Astrocyte of the spinal cord (primary cell): ENCODE measurements around the gene TCP11L1.

Experiments
- DNase-seq: peaks from one replicate; pipeline ENCODE4 v3.0.0; 2011; ENCODE audit warnings: low read depth, low spot score
- H3K4me3 ChIP-seq: 2 replicates; pipeline ENCODE4 v1.5.1; 2011; ENCODE audit warnings: low read depth, mild to moderate bottlenecking, low read length, moderate library complexity
- CTCF ChIP-seq: IDR thresholded peaks from 2 replicates; pipeline ENCODE4 v1.5.1; 2012; ENCODE audit warnings: low read depth, mild to moderate bottlenecking, low read length, inconsistent platforms
- in situ Hi-C: cut with HindIII; loops from 2 replicates; pipeline ENCODE4 v1.10.0; 2017; ENCODE audit warnings: low sequenced_read_pairs

TCP11L1 gene

GRCh38 chr11:33086017-33086416 lies 46.6 kb downstream of the TCP11L1 start:
- in situ Hi-C loops, result no loop called here
- DNase-seq, result no peak
- no peak for TF ChIP-seq CTCF
- H3K4me3 ChIP-seq, result no peak overlapping the region

GRCh38 chr11:33089776-33090175 lies 50.4 kb downstream of the TCP11L1 start:
- no peak for TF ChIP-seq CTCF

DNA sequence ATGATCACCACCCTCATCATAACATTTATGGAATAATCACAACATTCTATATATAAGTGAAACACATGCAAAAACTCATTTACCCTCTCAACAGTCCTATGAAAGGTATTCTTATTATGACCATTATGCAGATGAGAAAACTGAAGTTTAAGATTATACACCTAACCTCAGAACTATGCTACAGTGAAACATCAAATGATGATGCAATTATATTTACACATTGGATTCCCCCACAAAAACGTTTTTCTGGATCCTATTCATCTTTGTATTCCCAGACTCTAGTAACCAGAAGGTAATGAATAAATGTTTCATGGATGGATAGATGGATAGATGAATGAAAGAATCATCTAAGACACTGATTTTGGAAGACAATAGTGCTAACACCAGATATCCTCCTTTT lies 54.8 kb downstream of the TCP11L1 start:
- in situ Hi-C loops, result no loop called here
- DNase-seq, result no peak
- no peak overlapping the region for H3K4me3 ChIP-seq
- TF ChIP-seq CTCF, result no peak

More at GRCh38 chr11:33089776-33090175, 50.4 kb downstream of the TCP11L1 start:
- H3K4me3 ChIP-seq, result no peak overlapping the region
- peak; percentile 6 for DNase-seq
- in situ Hi-C loops, result no loop called here

DNA sequence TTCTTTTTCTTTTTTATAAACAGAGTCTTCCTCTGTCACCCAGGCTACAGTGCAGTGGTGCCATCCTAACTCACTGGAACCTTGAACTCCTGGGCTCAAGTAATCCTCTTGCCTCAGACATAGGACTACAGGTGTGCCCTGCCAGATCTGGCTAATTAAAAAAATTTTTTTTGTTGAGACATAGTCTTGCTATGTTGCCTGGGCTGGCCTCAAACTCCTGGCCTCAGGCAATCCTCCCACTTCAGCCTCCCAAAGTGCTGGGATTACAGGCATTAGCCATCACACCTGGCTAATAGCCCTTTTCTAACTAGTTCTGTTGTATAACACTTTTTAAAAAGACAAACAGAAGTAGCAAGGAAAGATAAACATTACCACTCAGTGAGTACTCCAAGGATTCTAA lies 64.5 kb downstream of the TCP11L1 start:
- TF ChIP-seq CTCF, result no peak
- in situ Hi-C loops, result no loop called here
- no peak for DNase-seq
- no peak overlapping the region for H3K4me3 ChIP-seq

GRCh38 chr11:33109294-33109895 lies 70.0 kb downstream of the TCP11L1 start:
- in situ Hi-C loops, result no loop called here
- H3K4me3 ChIP-seq, result no peak overlapping the region
- no peak for TF ChIP-seq CTCF
- DNase-seq, result no peak

DNA sequence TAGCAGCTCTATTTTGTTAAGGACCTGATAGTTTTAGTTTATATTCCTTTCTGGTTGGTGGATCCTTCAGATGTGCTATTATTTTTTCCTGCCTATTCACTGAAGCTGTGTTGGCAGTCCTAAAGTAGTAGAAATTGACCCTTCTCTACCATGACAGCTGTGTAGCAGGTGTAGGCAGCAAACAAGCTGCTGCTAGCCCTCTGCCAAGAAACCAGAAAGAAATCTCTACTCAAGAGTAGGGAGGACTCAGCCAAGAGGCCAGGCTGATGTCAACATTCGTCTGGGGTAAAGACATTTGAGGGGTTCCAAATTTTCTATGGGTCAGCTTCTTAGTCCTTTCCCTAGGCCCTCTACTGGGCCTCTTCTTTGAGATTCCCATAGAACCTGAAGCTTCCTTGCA lies 70.7 kb downstream of the TCP11L1 start:
- in situ Hi-C loops, result no loop called here
- TF ChIP-seq CTCF, result no peak
- DNase-seq, result no peak
- no peak overlapping the region for H3K4me3 ChIP-seq
